GM20000 (cell line): ENCODE data around the gene RHBDD1.

Experiments
- DNase-seq: peaks from one replicate; pipeline ENCODE4 v3.0.0; 2012; ENCODE audit warnings: low spot score
- CTCF ChIP-seq: IDR thresholded peaks from 2 replicates; pipeline ENCODE4 v1.5.1; 2012; ENCODE audit warnings: mild to moderate bottlenecking, control low read depth; ENCODE audit errors: extremely low read depth, missing control alignments

RHBDD1 gene

GRCh38 chr2:226888971-226889370, 53.1 kb downstream of the RHBDD1 start:
- DNase-seq, result no peak
- no peak for TF ChIP-seq CTCF

DNA sequence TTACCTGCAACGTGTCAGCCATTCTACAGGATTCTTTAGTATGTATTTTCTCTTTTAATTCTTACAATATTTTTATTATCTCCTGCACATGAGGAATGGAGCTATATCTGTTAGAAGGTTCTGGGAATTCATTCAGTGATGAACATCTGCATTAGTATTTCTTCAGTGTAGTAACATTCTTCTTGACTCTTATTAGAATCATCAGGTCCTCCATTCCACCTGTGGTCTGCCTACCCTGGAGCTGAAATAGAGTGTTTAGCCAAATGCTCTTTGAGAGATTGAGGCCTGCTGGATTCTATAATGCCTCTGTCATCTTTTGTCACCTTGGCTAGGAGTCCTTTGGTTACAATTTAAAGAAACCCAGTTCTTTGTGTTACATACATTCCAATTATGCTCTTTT, 54.4 kb downstream of the RHBDD1 start:
- TF ChIP-seq CTCF, result no peak
- DNase-seq, result no peak

DNA sequence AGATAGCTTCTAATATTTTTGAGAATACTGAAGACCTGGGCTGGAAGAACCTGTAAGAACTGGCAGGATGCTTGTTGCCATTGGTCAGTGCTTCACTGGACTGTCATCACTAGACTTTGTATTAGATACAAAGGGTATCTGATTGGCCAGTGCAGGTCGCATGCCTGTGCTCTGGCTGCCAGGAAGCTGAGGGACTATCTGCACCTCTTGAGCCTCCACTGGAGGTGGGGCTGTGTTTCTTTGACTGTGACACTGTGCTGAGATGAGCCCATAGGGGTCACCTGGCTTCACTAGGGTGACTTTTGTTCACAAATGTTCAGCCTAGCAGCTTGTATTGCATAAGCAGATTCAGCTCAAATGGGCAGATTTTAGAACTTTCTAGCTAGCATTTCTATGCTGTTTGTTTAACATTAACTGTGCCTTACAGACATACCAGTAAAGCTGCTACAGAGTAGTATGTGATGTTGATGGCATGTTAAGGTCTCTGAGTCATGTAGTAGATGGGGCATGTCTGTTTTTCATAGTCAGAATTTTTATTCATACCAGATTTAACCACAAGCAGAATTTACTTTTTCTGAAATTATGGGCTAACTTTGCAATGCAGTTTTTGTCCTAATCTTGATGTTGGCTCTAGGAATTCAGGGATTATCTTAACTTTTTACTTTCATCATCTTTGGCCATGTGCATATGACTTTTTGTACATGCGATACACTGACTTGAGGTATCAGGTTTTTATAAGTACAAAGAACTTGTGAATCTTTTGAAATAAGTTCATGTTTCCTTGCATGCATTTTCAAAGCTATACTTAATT, 56.1 kb downstream of the RHBDD1 start:
- no peak for TF ChIP-seq CTCF
- DNase-seq, result no peak

DNA sequence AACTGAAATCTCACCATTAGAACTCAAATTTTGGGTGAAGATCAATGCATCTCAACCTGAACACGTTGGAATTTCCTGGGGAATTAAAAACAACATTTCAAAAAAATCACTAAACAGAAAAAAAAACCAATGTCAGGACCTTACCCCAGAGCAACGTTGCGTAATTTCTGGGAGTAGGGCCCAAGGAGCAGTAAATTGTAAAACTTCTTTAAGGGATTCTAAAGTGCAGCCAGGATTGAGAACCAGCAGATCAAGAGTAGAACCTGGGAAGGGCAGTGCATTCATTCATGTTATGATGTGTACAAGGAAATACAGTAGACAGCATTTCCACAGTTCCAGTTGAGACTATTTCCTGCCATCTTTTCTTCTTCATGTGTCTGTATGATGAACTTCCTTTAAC, 56.9 kb downstream of the RHBDD1 start:
- DNase-seq, result no peak

GRCh38 chr2:226893216-226893615, 57.4 kb downstream of the RHBDD1 start:
- DNase-seq, result no peak
- TF ChIP-seq CTCF, result no peak

More for the DNA sequence above, 56.9 kb downstream of the RHBDD1 start:
- no peak for TF ChIP-seq CTCF

GRCh38 chr2:226894752-226895151, 58.9 kb downstream of the RHBDD1 start:
- no peak for DNase-seq
- TF ChIP-seq CTCF, result no peak

GRCh38 chr2:226895579-226895978, 59.7 kb downstream of the RHBDD1 start:
- no peak for DNase-seq
- TF ChIP-seq CTCF, result no peak
